Renal cortical epithelial cell (primary cell): ENCODE measurements around the gene HBA2. TPM values are rescaled to one million over a fixed set of nuclear protein-coding genes. Genes with fewer than 3 reads are reported as not detected.
"Not testable (repeated sequence)": the region's sequence is repeated elsewhere in the genome, so short reads cannot be mapped to it uniquely, and the experiment has no call there.

ENCODE experiments used
- DNase-seq: peaks from one replicate; pipeline ENCODE4 v3.0.0-alpha.2; 2011; ENCODE audit warnings: low read depth
- total RNA-seq: library from RNA; depleted of rRNA; stranded (reverse); fragments of >200 nt; gene quantifications from 2 replicates; pipeline ENCODE4 v1.2.3, GENCODE V29; 2014

HBA2 gene
- total RNA-seq, 1 donor from 2014 or later: not detected

DNA sequence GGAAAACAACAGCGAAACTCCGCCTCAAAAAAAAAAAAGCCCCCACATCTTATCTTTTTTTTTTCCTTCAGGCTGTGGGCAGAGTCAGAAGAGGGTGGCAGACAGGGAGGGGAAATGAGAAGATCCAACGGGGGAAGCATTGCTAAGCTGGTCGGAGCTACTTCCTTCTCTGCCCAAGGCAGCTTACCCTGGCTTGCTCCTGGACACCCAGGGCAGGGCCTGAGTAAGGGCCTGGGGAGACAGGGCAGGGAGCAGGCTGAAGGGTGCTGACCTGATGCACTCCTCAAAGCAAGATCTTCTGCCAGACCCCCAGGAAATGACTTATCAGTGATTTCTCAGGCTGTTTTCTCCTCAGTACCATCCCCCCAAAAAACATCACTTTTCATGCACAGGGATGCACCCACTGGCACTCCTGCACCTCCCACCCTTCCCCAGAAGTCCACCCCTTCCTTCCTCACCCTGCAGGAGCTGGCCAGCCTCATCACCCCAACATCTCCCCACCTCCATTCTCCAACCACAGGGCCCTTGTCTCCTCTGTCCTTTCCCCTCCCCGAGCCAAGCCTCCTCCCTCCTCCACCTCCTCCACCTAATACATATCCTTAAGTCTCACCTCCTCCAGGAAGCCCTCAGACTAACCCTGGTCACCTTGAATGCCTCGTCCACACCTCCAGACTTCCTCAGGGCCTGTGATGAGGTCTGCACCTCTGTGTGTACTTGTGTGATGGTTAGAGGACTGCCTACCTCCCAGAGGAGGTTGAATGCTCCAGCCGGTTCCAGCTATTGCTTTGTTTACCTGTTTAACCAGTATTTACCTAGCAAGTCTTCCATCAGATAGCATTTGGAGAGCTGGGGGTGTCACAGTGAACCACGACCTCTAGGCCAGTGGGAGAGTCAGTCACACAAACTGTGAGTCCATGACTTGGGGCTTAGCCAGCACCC, 2.6 kb downstream of the HBA2 start:
- DNase-seq: no peak

DNA sequence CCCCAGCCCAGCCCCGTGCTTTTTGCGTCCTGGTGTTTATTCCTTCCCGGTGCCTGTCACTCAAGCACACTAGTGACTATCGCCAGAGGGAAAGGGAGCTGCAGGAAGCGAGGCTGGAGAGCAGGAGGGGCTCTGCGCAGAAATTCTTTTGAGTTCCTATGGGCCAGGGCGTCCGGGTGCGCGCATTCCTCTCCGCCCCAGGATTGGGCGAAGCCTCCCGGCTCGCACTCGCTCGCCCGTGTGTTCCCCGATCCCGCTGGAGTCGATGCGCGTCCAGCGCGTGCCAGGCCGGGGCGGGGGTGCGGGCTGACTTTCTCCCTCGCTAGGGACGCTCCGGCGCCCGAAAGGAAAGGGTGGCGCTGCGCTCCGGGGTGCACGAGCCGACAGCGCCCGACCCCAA, 3.3 kb downstream of the HBA2 start:
- DNase-seq: not testable (repeated sequence)

DNA sequence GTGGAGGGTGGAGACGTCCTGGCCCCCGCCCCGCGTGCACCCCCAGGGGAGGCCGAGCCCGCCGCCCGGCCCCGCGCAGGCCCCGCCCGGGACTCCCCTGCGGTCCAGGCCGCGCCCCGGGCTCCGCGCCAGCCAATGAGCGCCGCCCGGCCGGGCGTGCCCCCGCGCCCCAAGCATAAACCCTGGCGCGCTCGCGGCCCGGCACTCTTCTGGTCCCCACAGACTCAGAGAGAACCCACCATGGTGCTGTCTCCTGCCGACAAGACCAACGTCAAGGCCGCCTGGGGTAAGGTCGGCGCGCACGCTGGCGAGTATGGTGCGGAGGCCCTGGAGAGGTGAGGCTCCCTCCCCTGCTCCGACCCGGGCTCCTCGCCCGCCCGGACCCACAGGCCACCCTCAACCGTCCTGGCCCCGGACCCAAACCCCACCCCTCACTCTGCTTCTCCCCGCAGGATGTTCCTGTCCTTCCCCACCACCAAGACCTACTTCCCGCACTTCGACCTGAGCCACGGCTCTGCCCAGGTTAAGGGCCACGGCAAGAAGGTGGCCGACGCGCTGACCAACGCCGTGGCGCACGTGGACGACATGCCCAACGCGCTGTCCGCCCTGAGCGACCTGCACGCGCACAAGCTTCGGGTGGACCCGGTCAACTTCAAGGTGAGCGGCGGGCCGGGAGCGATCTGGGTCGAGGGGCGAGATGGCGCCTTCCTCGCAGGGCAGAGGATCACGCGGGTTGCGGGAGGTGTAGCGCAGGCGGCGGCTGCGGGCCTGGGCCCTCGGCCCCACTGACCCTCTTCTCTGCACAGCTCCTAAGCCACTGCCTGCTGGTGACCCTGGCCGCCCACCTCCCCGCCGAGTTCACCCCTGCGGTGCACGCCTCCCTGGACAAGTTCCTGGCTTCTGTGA, 4.1 kb downstream of the HBA2 start, which contains the start of gene HBA1:
HBA1 (plus strand) TSS at position 204 of the 906 bp plus-strand sequence; CDS start at position 241, 37 bp downstream.
- DNase-seq: not testable (repeated sequence)

- no peak for DNase-seq
Measured at GRCh38 chr16:177394-177822, 4.7 kb downstream of the HBA2 start.

GRCh38 chr16:177981-178667, 5.4 kb downstream of the HBA2 start:
- no peak for DNase-seq

GRCh38 chr16:178668-179015, 6.0 kb downstream of the HBA2 start:
- no peak for DNase-seq

- no peak for DNase-seq
Measured at GRCh38 chr16:179211-180092, 6.8 kb downstream of the HBA2 start.

- DNase-seq: no peak
Measured at GRCh38 chr16:180101-180675, 7.5 kb downstream of the HBA2 start, which contains the start of gene HBQ1. HBQ1 (plus strand) TSS chr16:180459; CDS start chr16:180487, 28 bp downstream.

DNA sequence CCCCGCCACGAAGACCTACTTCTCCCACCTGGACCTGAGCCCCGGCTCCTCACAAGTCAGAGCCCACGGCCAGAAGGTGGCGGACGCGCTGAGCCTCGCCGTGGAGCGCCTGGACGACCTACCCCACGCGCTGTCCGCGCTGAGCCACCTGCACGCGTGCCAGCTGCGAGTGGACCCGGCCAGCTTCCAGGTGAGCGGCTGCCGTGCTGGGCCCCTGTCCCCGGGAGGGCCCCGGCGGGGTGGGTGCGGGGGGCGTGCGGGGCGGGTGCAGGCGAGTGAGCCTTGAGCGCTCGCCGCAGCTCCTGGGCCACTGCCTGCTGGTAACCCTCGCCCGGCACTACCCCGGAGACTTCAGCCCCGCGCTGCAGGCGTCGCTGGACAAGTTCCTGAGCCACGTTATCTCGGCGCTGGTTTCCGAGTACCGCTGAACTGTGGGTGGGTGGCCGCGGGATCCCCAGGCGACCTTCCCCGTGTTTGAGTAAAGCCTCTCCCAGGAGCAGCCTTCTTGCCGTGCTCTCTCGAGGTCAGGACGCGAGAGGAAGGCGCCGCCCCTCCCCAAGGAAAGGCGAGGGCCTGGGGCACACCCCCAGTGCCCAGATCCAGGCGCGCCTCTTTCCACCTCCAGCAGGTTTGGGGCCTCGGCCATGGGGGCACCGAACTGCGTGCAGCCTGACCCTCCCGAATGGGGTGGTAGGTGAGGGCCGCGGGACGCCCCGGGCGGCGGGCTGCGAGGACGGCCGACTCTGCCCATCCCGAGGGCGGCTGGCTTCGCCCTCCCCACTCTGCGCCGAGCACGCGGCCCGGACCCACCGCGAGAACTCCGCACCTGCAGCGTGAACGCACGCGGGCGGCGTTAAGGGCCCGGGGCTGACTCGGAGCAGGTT, 8.2 kb downstream of the HBA2 start:
- DNase-seq: no peak

DNA sequence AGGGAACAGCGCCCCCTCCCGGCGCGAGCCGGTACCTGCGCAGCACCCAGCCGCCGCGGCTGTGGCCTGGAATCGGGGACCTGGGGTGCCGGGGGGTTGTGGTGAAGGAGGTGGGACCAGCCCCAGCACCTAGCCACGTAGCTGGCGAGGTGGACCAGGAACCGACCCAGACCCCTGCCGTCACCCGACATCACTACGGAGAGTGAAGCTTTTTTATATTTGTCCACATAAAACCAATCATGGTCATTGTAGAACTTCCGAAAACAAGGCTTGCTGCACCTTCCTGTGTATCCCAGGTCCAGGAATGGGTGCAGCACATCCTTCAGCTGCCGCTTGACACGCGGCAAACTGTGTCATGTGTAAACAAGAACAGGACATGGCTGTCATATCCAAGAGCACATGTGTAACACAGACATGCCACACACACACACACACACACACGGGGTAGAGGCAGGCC, 8.9 kb downstream of the HBA2 start:
- no peak for DNase-seq

DNA sequence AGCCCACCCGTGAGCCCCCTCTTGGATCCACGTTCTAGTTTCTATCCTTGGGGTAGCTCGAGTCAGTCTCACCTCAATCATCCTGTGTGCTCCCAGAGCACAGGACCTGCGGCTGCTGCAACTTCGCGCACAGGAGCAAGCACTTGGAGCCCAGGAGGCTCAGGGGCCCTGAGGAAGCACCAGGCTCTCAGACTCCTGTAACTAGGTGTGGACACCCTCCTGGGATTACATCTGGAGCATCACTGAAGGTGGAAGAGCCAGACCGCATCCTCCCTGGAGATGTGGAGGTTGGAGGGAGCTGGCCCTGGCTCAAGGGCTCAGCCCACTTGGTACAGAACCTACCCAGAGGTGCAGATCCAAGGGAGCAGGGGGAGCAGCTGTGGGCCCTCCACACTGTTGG, 10.3 kb downstream of the HBA2 start:
- DNase-seq: no peak

- DNase-seq: no peak
Measured at GRCh38 chr16:185213-185612, 12.5 kb downstream of the HBA2 start.

- DNase-seq: no peak
Measured at GRCh38 chr16:185691-186090, 13.0 kb downstream of the HBA2 start.

DNA sequence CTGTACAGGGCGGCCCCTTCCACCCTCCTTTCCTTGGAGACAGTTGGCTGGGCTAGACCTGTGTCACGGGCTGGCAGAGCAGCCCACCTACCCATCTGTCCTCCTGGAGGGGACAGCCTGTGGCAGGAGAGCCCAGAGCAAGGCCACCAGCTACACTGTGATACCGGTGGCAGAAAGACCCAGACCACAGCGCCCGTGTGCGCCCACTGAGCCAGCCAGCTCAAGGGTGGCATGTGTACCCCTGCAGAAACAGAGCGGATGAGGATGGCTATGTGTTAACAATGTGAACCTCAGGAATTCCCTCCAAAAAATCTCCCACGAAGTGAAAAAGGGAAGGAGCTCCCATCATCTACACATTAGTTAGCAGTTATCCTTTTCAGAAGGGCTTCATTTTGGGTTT, 14.7 kb downstream of the HBA2 start:
- DNase-seq: no peak

DNA sequence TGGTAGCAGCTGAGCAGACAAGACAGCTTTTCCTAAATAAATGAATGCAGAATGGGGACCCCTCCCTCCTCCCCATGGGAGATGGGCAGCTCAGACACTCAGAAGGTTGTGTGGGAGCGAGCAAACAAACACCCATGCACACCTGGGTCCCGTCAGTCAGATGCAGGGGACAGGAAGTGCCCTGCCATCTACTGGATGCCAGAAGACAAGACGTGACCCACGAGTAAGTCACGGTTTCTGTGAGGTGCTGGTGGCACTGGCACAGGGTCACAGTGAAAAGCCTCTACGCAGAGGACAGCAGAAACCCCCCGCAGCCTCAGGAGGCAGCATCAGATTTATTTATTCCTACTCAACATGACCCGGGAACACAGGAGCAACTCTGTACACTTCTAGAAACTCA, 16.0 kb downstream of the HBA2 start:
- DNase-seq: no peak

DNA sequence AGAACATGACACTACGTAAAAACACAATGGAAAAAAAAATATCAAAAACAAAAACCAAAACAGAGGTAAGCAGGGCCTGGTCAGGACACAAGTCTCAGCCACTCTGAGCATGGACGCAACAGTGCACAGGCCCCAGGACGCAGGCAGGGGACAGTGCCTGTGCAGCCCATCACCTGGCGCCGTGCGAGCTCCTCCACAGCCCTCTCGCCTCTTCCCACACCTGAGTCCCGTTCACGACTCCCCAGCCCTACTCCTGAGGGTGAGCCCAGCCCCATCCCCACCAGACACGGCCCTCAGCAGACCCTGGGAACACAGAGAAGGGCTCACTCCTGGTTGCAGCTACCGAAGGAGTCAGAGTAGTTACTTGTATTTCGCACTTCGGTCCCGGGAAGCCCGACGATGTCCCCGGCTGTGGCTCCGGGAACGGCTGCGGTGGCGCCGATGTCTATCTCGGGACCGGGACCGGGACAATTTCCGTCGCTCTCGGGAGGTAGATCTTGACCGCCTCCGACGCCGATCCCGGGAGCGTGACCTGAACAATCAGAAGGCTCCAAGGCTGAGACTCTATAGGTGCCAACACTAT, 17.0 kb downstream of the HBA2 start:
- no peak for DNase-seq

- no peak for DNase-seq
Measured at GRCh38 chr16:191831-192230, 19.2 kb downstream of the HBA2 start.

- DNase-seq: no peak
Measured at GRCh38 chr16:192686-193085, 20.0 kb downstream of the HBA2 start.

DNA sequence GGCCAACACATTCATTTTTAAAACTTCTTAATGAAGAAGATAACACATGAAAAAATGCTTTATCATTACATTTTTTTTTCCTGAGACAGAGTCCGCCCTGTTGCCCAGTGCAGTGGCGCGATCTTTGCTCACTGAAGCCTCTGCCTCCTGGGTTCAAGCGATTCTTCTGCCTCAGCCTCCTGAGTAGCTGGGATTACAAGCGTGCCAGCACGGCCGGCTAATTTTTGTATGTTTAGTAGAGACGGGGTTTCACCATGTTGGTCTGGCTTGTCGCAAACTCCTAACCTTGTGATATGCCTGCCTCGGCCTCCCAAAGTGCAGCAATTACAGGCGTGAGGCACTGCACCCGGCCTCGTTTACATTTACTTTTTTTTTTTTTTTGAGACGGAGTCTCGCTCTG, 20.8 kb downstream of the HBA2 start:
- no peak for DNase-seq
